HCT116 (cell line): Measurements from ENCODE around the gene AASS.

Source experiments
- EGR1 ChIP-seq: IDR thresholded peaks from 2 replicates; pipeline ENCODE4 v1.6.1; 2012; ENCODE audit warnings: low read depth
- EZH2 ChIP-seq: fragments of 200-600 bp; sonication (generic); IDR thresholded peaks from 2 replicates; pipeline ENCODE4 v1.6.1; 2017; ENCODE audit warnings: antibody characterized with exemption, mixed run types
- YY1 ChIP-seq: IDR thresholded peaks from 2 replicates; pipeline ENCODE4 v1.6.1; 2011; ENCODE audit warnings: low read length, low read depth, moderate library complexity, mild to moderate bottlenecking; ENCODE audit not compliant: insufficient replicate concordance; ENCODE audit errors: extremely low read depth
- TF ChIP-seq, protein P1 (sequence below): IDR thresholded peaks from 2 replicates; pipeline ENCODE4 v1.6.1; 2012
- TF ChIP-seq, protein P2 (sequence below), 3 experiments: fragments of 200-600 bp in 1 of 3; sonication (generic) in 1 of 3; IDR thresholded peaks in 2 of 3; conservative IDR thresholded peaks in 1 of 3; 2 replicates each; pipeline ENCODE4 v1.5.1; 2012 to 2017; ENCODE audit warnings: low read depth in 2 of 3, low read length in 2 of 3, antibody characterized with exemption in 1 of 3, borderline replicate concordance in 1 of 3, control low read depth in 1 of 3, mild to moderate bottlenecking in 1 of 3, mixed read lengths in 1 of 3, mixed run types in 1 of 3, moderate library complexity in 1 of 3; ENCODE audit not compliant: insufficient read depth in 1 of 3

- TF ChIP-seq, protein P1, sequence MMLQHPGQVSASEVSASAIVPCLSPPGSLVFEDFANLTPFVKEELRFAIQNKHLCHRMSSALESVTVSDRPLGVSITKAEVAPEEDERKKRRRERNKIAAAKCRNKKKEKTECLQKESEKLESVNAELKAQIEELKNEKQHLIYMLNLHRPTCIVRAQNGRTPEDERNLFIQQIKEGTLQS: no peak
- TF ChIP-seq YY1 (no peak), EGR1 (no peak), EZH2 (no peak)
- TF ChIP-seq, protein P2, sequence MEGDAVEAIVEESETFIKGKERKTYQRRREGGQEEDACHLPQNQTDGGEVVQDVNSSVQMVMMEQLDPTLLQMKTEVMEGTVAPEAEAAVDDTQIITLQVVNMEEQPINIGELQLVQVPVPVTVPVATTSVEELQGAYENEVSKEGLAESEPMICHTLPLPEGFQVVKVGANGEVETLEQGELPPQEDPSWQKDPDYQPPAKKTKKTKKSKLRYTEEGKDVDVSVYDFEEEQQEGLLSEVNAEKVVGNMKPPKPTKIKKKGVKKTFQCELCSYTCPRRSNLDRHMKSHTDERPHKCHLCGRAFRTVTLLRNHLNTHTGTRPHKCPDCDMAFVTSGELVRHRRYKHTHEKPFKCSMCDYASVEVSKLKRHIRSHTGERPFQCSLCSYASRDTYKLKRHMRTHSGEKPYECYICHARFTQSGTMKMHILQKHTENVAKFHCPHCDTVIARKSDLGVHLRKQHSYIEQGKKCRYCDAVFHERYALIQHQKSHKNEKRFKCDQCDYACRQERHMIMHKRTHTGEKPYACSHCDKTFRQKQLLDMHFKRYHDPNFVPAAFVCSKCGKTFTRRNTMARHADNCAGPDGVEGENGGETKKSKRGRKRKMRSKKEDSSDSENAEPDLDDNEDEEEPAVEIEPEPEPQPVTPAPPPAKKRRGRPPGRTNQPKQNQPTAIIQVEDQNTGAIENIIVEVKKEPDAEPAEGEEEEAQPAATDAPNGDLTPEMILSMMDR (IDR thresholded peaks at IDR 0.05 in 2 of 3, conservative IDR thresholded peaks at IDR 0.05 in 1 of 3; ENCODE audit: borderline replicate concordance in 1 of 3, insufficient read depth in 1 of 3, low read depth in 2 of 3, low read length in 2 of 3): no peak
These were observed 44.0 kb downstream of the AASS start for GRCh38 chr7:122100021-122100420.
